OCI-LY7 (cell line): Measurements from ENCODE around the gene IZUMO4.

Experiments used
- EZH2phosphoT487 ChIP-seq: fragments of 200-600 bp; sonication (generic); IDR thresholded peaks from 2 replicates; pipeline ENCODE4 v1.6.1; 2018; ENCODE audit warnings: low read depth, borderline replicate concordance, mild to moderate bottlenecking, mixed run types, antibody characterized with exemption, low read length, moderate library complexity, mixed read lengths
- TF ChIP-seq, protein P1 (sequence below): fragments of 200-600 bp; sonication (generic); conservative IDR thresholded peaks from 2 replicates; pipeline ENCODE4 v1.5.1; 2014; ENCODE audit warnings: mild to moderate bottlenecking, antibody characterized with exemption, low read length, moderate library complexity, mixed read lengths

GRCh38 chr19:2132191-2132590, 35.5 kb downstream of the IZUMO4 start:
- TF ChIP-seq, protein P1, sequence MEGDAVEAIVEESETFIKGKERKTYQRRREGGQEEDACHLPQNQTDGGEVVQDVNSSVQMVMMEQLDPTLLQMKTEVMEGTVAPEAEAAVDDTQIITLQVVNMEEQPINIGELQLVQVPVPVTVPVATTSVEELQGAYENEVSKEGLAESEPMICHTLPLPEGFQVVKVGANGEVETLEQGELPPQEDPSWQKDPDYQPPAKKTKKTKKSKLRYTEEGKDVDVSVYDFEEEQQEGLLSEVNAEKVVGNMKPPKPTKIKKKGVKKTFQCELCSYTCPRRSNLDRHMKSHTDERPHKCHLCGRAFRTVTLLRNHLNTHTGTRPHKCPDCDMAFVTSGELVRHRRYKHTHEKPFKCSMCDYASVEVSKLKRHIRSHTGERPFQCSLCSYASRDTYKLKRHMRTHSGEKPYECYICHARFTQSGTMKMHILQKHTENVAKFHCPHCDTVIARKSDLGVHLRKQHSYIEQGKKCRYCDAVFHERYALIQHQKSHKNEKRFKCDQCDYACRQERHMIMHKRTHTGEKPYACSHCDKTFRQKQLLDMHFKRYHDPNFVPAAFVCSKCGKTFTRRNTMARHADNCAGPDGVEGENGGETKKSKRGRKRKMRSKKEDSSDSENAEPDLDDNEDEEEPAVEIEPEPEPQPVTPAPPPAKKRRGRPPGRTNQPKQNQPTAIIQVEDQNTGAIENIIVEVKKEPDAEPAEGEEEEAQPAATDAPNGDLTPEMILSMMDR, result no peak
- TF ChIP-seq EZH2phosphoT487, result no peak
